Measurements from ENCODE around the gene STOML2.

The STOML2 gene

DNA sequence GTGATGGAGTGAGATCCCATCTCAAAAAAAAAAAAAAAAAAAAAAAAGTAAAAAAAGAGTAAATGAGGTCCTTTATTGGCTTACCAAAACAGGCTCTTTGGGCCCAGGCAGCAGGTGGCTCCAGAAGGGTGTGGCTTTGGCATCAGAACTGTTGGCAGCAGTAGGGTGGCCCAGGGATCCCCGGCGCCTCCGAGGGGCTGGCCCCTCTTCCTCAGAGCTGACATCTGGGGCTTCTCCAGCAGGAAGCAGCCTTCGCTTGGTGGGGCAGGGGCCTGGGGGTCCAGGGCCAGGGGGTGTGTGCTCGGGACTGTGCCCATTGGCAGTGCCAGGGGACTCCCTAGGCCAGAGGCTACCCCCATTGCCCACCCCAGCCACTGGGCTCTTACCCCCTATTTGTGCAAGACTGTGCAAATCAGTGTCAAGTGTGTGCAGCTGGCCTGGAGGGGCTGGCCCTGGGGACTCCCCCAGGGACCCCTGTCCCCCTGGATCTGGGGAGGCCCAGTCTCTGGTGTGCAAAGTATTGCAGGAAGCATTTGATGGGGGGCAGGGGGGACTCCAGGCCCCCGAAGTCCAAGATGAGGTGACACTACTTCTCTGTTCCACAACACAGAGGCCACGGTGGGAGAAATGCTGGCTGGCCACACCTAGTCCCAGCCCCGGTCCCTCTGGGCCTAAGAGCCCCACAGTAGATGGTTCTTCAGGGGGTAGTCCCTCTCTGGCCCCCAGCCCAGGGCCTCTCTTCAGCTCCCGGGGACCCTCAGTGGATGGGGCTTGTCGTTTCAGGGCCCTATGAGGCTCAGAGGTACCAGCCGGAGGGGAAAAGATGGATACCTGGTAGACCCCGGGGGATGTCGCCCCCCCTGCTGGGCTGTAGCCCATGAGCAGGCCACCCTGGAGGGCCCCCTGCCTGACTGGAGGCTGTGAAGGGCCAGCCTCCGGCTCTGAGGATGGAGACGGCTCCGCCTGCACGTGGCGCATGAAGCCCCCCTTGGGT is 4.7 kb upstream of the STOML2 start:
- DNase-seq (ENCODE audit: low read depth in 2 of 3, low spot score in 1 of 3): no peak

DNA sequence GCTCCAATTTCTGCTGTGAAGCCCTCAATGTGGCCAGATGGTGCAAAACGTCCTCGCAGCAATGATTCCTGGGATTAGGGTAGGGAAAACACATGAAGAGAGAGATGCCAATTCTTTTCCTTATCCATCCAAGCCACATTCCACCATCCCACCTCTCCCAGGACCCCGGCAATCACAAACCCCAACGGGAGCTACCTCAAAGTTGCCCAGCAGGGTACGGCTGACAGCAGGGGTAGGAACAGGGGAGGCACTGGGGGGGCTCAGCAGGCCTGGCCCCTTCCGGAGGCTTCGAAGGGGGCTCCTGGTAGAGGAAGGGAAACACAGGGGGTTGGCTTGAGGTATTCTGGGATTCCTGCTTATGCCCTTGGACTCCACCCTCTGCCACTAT is 3.4 kb upstream of the STOML2 start:
- DNase-seq (ENCODE audit: low read depth in 2 of 3, low spot score in 1 of 3): no peak

DNA sequence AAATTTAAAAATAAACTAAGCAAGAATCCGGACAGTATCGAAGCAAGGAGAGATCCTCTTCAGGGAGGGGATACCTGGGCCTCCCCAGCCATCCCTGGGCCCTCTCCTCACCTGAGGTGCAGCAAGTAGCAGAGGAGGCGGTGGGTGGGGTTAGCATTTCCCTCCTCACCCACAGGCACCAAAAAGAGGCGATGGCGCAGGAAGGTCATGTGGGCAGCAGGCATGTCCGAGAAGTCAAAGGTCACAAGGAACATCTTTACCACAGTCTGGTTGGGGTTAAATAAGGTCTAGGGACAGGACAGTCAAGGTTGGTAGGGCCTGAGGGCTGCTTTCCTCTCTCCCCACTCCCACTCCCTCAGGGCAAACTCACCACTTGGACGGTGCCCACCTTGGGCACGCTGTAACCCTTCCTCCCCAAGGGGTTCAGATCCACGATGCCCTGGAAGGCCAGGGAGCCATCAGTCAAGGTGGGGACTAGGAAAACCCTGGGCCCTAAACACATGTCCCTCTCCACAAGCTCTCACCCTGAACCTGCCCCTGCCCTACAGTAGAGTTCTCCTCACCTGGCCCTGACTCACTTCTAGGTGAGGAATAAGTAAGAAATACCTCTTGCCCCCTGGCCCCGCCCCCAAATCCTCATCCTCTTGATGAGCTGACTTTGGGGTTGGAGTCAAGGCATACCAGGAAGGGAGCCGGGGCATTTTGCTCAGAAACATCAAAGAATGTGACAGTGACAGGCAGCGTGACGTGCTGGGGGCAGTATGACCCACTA is 2.8 kb upstream of the STOML2 start:
- no peak for DNase-seq (ENCODE audit: low read depth in 2 of 3, low spot score in 1 of 3)

DNA sequence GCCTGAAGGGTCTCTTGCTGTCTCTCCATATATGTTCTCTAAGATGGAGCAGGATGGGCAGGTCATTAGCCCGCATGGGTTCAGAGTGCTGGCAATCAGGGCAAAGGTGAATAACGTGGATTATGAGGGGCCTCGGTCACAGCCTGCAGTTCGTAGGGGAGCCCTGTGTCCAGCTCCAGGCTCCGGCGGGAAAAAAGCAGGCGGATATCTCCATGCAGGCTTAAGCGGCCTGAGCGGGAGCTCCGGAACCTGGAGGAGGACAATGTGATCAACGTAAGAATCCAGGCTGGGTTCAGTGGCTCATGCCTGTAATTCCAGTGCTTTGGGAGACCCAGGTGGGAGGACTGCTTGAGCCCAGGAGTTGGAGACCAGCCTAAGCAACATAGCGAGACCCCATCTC is 2.2 kb upstream of the STOML2 start:
- DNase-seq (ENCODE audit: low read depth in 2 of 3, low spot score in 1 of 3): no peak

DNA sequence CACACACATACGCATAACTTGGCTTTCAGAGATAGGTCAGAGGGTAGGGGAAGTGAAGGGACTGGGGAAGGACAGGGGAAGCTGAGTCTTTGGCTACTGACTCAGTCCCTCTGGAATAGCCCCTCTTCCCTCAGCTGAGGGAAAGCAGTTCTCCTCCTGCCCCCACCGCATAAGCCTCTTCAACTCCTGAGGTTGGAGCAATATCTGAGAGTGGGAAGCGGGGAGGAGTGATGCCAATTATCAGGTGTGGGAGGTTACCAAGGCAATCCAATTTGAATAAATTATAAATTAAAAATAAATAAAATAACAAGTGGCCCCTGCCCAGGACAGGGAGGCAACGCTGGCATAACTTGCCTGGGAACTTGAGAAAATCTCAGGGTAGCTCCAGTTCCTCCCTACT is 1.7 kb upstream of the STOML2 start:
- DNase-seq (ENCODE audit: low read depth in 2 of 3, low spot score in 1 of 3): no peak

DNA sequence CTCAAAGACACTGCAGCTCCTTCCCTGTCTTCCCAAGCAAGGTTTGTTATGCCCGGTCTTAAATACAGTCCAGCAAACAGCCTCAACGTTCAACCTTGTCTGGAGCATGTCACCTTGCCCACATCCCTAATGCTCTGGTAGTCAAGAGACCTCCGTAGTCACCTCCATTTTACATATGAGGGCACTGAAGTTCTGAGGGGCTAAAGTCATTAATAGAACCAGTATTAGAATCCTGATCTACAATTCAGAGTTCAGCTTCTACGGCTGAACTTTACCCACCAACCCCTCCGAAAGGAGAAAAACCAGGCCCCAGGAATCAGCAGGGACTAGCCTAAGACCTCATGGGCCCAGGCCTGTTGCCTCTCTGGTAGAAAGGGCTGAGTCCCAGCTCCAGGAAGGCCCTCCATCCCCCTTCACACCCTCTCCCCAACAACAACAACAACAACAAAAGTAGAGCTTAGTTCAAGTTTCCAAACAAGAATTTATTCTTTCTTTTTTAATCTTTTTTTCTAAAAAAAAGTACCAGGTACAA is 795 bp upstream of the STOML2 start:
- no peak for DNase-seq (ENCODE audit: low read depth in 2 of 3, low spot score in 1 of 3)

DNA sequence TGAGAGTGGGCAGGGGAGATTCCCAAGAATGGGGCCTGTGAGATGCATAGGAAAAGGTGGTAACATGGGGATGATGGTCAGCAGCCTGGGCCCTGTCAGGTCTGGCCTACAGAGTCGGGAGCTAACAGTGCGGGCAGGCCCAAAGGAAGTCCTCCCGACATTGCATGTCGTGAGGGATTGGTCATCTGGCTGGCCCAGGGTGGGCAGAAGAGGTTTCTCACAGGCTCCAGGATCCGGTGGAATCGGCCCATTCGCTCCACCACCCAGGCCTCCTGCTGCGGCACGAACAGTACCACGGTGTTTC is 514 bp downstream of the STOML2 start:
- DNase-seq (ENCODE audit: low read depth in 2 of 3, low spot score in 1 of 3): no peak

DNA sequence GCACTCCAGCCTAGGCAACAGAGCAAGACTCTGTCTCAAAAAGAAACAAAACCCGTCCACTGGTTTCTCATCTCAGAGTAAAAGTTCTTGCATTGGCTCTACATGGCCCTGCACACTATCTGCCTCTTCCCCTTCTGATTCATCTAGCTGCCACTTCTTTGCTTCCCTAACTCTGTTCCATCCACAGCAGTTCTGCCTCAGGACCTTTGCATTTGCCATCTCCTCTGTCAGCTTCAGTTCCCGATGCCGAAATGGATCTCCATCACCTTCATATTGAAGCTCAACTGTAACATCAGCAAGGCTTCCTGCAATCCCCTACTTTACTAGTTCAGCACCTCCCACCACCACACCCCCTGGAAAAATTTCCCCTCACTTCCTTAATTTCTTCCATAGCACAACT is 5.4 kb downstream of the STOML2 start:
- DNase-seq (ENCODE audit: low read depth in 2 of 3, low spot score in 1 of 3): no peak

DNA sequence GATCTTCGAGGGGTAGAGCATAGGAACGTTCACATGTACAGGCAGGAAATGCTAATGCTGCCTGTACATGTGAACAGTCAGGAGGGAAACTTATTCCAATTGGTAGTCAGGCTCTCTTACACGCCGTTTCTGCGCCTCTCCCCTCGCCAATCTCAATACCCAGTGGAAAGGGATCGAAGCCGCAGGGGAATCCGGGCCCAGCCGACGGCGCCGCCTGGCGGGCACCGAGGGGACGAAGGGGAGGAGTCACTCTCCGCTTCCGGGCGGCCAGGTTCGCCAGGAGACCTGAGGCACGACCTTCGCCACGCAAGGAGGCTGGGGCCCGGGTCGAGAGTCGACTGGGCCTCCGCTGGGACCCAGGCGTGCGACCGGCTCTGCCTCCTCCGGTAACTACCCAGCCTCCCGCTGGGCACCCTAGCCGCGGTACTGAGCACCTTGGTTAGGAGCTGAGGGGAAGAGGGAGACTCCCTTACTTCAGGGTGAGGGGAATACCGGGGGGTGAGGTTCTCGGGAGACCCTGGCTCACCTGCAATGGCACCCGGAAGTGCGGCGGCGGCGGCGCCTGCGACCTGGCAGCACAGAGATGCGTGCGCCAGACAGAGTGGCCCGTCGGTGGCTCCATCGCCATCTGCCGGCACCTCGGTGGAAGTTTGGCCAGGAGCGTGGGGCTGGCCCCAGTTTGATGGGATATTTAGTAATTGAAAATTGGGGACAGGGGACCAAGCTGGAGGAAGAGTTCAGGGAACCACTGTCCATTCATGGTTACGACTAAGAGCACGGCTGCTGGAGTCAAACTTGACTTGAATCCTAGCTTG is 6.7 kb downstream of the STOML2 start, which contains the start of gene PIGO:
TSS of gene PIGO (minus strand) at position 557 of the 815 bp plus-strand sequence. CDS start 1,026 bp downstream, outside the sequence.
- peak; percentile 83 to 86 (median 86) for DNase-seq (ENCODE audit: low read depth in 2 of 3, low spot score in 1 of 3)

DNA sequence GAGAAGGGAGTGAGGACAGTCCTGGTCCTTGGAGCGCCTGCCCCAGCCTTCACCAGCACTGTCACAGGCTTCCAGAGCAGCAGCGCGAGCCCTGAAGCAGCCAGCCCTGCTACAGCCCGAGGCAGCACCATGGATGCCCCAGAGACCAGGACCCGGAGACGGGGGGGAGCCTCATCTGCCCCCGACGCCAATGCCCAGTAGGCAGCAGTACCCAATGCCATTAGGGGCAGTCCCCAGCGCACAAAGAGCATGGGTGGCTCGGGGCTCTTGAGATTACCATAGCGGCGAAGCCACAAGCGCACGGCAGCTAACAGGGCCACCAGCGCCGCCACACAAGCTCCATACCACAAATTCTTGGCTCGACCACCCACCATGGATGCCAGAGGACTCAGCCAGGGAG is 11.4 kb downstream of the STOML2 start:
- DNase-seq (ENCODE audit: low read depth in 2 of 3, low spot score in 1 of 3): no peak

DNA sequence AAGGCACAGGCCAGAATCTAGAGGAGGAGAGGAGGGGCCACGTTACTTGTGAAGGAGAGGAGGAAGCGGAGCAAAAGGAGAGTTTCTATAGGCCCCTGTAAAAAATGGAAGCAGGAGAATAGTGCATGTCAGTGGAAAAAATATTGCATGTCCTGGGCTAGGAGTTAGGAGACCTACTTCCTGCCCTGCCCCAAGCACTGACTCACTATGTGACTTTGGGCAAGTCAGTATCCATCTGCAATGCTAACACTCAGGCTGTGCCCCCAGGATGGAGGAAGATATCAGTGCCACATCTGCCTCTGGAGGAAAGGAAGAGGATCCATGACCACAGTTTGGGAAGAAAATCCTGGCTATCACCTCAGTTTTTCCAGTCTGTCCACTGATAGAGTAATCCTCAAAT is 13.5 kb downstream of the STOML2 start:
- no peak for DNase-seq (ENCODE audit: low read depth in 2 of 3, low spot score in 1 of 3)

DNA sequence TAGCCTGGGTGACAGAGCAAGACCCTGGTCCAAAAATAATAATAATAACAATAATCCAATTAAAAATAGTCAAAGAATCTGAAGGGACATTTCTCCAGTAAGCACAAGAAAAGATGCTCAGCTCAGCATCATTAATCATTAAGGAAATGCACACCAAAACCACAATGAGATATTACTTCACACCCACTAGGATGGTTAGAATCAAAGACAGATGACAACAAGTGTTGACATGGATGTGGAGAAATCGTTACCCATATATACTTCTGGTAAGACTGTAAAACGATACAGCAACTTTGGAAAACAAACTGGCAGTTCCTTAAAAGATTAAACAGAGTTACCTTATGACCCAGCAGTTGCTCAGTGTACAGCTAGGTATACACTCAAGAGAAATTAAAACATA is 17.9 kb downstream of the STOML2 start:
- no peak for DNase-seq (ENCODE audit: low read depth in 2 of 3, low spot score in 1 of 3)

DNA sequence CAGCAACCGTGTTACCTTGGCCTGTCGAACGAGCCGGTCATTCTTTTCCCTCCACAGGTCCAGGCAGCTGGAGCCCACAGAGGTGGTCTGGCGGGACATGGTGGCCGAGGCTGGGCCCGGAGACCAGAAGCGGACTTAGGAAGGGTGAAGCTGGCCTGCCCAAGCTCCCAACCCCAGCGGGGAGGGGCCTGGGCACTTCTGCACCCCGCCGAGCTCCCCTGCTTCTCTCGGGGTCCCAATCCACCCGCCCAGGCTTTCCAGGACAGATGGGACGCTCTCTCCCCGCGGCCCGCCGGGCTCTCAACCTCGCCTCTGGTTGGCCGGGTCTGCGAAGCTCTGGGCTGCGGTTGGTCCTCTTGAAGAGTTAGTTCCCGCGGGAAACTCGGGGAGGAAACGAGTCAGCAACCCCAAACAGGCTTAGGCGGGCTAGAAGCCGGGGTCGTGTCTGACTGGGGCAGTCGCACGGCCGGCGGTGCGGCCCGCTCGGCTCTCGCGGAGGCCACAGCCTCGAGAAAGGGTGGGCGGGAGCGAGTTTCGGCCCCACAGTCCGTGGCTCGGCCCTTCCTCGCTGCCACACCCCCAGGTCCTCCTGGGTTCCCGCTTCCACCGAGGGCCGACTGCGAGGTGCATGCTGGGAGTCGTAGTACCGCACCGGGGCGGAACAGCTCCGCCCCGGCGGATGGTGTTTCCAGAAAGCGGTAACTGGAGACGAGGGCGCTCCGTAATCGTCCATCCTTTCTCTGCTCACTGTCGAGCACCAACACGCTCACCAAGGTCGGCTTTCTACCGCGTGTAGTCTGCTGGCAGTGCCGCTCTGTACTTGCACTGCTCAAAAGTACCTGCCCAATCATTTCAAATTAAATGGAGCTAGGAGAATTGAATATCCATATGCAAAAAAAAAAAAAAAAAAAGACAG is 23.2 kb downstream of the STOML2 start, which contains the start of gene FANCG:
TSS of gene FANCG (minus strand) at position 517 of the 916 bp plus-strand sequence. CDS start at position 99, 418 bp downstream.
- peak; percentile 77 to 80 (median 78) for DNase-seq (ENCODE audit: low read depth in 2 of 3, low spot score in 1 of 3)

DNA sequence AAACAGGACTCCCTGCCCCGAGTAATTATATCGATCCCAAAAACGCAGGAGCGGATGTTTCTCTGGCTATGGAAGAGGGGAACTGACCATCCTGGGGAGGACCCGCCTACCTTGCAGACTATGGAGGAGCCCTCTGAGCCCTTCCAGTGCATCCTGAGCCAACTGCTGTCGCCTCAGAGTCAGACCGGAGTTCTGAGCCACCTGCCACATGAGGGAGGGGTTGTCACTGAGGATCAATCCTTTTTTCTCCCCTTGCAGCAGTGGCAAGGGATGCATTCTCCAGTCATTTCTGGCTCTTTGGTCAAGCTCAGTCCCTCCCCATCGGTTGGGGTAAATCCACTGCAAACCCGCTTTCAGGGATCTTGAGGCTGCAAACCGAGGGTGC is 23.9 kb downstream of the STOML2 start:
- DNase-seq (ENCODE audit: low read depth in 2 of 3, low spot score in 1 of 3): no peak

DNA sequence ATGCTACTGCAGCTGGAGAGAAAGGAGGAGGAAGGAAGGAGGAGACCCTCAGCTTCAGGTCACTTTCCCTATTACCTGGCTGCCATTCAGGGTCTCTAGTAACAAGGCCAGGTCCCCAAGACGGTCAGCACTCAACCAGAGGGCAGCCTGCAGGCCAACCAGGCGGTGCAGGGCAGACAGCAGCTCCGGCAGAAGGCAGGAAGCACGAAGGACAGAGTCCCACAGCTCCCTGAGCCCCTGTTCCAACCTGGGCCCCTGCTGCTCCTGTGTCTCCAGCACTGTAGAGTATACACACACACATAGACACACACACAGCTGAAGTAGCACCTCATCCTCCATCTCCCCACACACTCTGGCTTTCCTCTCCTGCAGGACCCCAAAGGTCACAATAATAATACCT is 24.9 kb downstream of the STOML2 start:
- DNase-seq (ENCODE audit: low read depth in 2 of 3, low spot score in 1 of 3): no peak

DNA sequence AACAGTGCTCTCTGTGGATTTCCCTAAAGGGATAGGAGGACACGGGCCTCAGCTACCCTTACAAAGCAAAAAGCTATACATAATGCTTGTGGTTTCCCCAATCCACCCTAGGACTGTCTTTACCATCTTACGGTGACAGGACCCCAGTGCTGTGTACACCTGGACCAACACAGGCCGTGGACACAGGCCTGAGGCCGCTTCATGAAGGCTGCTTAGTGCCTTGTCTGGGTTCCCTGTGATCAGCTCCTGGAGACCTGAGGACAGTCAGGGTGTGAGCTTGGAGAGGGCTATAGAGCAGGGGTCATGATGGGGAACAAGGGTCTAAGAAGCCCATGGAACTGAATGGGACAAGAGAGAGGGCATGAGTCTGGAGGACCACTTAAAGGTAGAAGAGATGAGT is 26.1 kb downstream of the STOML2 start:
- no peak for DNase-seq (ENCODE audit: low read depth in 2 of 3, low spot score in 1 of 3)

DNA sequence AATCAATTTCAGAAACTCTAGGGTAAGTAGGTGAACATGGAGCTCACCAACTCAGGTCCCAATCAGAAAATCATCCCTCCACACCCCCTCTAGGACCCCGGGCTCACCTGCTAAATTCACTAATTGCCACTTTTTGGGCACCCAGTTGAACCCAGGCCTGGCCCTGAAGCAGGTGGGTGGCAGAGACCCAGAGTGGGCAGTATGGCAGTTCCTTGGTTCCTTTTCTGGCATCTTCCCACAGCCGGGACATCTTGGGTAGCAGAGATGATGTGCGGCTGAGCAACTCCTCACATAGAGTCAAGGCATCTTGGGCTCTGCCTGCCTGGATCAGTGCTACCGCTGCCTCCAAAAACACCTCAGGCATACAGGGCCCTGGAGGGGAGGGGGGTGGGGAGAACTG is 27.6 kb downstream of the STOML2 start:
- DNase-seq (ENCODE audit: low read depth in 2 of 3, low spot score in 1 of 3): no peak

DNA sequence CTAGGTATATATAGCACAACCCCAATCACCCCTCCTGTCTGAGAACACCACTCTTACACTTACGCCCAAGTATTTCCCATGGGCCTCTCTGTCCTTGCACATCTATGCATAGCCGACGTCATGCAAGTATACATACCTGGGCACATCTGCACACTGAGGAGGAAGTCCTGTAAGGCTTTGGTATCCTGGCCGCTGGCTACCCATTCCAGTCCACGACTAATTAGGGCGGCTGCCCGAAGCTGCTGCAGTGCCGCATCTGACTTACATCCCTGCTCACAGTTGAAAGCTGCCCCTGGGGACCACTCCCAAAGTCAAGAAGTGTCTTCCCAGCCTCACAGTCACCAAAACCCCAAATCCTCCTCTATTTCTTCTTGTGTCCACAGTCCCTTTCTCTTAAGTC is 28.1 kb downstream of the STOML2 start:
- no peak for DNase-seq (ENCODE audit: low read depth in 2 of 3, low spot score in 1 of 3)

DNA sequence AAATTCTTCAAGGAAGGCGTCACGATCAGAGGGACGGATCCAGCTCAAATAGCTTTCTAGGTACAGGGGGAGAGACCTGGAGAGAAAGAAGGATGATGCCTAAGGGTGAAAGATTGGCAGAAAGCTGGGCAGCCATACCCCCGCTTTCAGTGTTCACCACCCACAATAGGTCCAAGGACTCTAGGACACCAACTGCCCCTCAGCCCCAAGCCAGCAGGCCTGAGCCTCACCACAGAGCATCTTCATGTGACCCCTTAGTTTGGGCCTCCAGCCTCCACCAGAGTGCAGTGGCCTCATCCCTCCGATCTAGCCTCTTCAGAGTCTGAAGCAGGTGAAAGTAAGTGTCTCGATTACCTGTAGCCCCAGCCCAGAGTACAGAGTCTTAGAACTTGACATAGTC is 28.8 kb downstream of the STOML2 start:
- no peak for DNase-seq (ENCODE audit: low read depth in 2 of 3, low spot score in 1 of 3)

DNA sequence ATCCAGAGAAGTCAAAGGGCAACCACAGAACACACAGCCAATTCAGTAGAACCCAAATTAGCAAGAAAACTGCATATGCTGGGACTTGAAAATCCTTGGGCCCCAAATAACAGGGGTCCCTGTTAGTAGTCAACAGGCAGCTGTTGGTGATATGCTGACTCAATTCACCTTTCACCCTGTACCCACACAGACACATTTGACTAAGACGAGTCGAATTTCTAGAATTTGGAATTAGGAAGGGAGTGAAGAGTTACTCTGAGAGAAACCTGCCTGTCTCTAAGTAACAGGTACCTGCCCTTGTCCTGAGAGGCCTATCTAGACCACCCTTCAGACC is 29.7 kb downstream of the STOML2 start:
- DNase-seq (ENCODE audit: low read depth in 2 of 3, low spot score in 1 of 3): no peak
